K562 (cell line): Measurements from ENCODE around the gene SEC22A.

ENCODE experiments used
- ARID4B ChIP-seq: sonication (generic); formaldehyde crosslinking; IDR thresholded peaks from 2 replicates; pipeline ENCODE4 v1.8.0; 2022; ENCODE audit warnings: mild to moderate bottlenecking, missing genetic modification reagents
- ATF2 ChIP-seq: sonication (generic); formaldehyde crosslinking; IDR thresholded peaks from 2 replicates; pipeline ENCODE4 v1.8.1; 2022; ENCODE audit warnings: missing genetic modification reagents
- CBX8 ChIP-seq: fragments of 200-600 bp; sonication (generic); IDR thresholded peaks from 2 replicates; pipeline ENCODE4 v1.6.1; 2012; ENCODE audit warnings: borderline replicate concordance, mixed run types, low read depth, mild to moderate bottlenecking, moderate library complexity, mixed read lengths, low read length, control low read depth, inconsistent platforms; ENCODE audit not compliant: poor library complexity, severe bottlenecking; ENCODE audit errors: extremely low read depth
- CTCF ChIP-seq, 3 experiments: IDR thresholded peaks in 2 of 3; conservative IDR thresholded peaks in 1 of 3; 2 replicates each; pipeline ENCODE4 v1.5.1; 2011 to 2012; ENCODE audit warnings: low read length in 3 of 3, mild to moderate bottlenecking in 3 of 3, control low read depth in 2 of 3, improper control_type of control experiment in 1 of 3, inconsistent platforms in 1 of 3, low read depth in 1 of 3, mixed read lengths in 1 of 3, moderate library complexity in 1 of 3; ENCODE audit not compliant: insufficient read depth in 2 of 3
- DACH1 ChIP-seq: fragments of 450-650 bp; IDR thresholded peaks from 2 replicates; pipeline ENCODE4 v1.6.1; 2018; ENCODE audit not compliant: partially characterized antibody
- IRF2 ChIP-seq: sonication (generic); formaldehyde crosslinking; IDR thresholded peaks from 2 replicates; pipeline ENCODE4 v1.8.1; 2022; ENCODE audit warnings: mild to moderate bottlenecking, missing genetic modification reagents
- ZNF263 ChIP-seq: sonication (generic); formaldehyde crosslinking; IDR thresholded peaks from 2 replicates; pipeline ENCODE4 v1.8.0; 2022; ENCODE audit warnings: mild to moderate bottlenecking, missing genetic modification reagents, borderline replicate concordance
- ZSCAN29 ChIP-seq: fragments of 450-650 bp; IDR thresholded peaks from 2 replicates; pipeline ENCODE4 v1.6.1; 2017

GRCh38 chr3:123256256-123256655 is 54.5 kb downstream of the SEC22A start:
- TF ChIP-seq ARID4B (no peak), CTCF (IDR thresholded peaks at IDR 0.05 in 2 of 3, conservative IDR thresholded peaks at IDR 0.05 in 1 of 3; ENCODE audit: insufficient read depth in 2 of 3, low read depth in 1 of 3, low read length in 3 of 3) (no peak), ATF2 (CRISPR knock-in tag) (no peak), ZNF263 (no peak), CBX8 (no peak), IRF2 (CRISPR knock-in tag) (no peak), DACH1 (no peak), ZSCAN29 (no peak)
